ENCODE results near the gene ARHGEF28. TPM values are rescaled to one million over a fixed set of nuclear protein-coding genes. Genes with fewer than 3 reads are reported as not detected.

Gene ARHGEF28
- total and polyA plus RNA-seq, 9 of the 15 experiments (the other 6 are each of a cell fraction or from before 2014, with no cell fraction given) = 0.27 TPM; not detected in 8

DNA sequence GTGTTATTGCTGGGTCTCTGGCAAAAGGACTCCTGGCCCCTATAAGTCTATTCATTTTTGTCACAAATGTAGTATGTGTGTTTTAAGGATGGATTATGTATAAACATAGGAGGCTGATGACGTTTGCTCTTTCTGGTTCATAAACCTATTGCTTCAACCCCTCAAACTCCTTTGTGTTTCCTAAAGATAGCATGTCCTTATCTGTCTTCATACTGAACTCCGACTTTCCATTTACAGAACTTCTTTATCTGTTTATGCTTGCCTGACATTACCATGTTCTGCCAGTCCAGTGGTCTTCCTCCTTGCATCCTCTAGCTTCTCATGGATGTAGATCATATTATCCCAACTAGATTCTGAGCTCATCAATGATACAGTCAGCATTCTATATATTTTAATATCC, 46.1 kb downstream of the ARHGEF28 start (continued):
- TF ChIP-seq LEF1 (IDR thresholded peaks at IDR 0.05) = 0 out of 2 replicates have a peak, but pooled peaks have one; percentile 28
- no peak for TF ChIP-seq FUS (optimal IDR thresholded peaks at IDR 0.05; ENCODE audit: low read depth, low read length)
- TF ChIP-seq PHB (CRISPR knock-in tag; IDR thresholded peaks at IDR 0.05) = no peak
- TF ChIP-seq TEAD4 (IDR thresholded peaks at IDR 0.05; ENCODE audit: low read length) = peak; percentile 60; the same call in 1 of the 2 replicates
- no peak for TF ChIP-seq TEAD4 (CRISPR knock-in tag; IDR thresholded peaks at IDR 0.05; ENCODE audit: borderline replicate concordance)
- no peak for TF ChIP-seq DNMT1 (IDR thresholded peaks at IDR 0.05)
- peak; percentile 74 for TF ChIP-seq CBFA2T3 (IDR thresholded peaks at IDR 0.05)
- 0 out of 2 replicates have a peak, but pooled peaks have one; percentile 12 for TF ChIP-seq FOSL1 (tag; conservative IDR thresholded peaks at IDR 0.05)
- TF ChIP-seq NFIC (IDR thresholded peaks at IDR 0.05) = no peak
- TF ChIP-seq, protein P1, sequence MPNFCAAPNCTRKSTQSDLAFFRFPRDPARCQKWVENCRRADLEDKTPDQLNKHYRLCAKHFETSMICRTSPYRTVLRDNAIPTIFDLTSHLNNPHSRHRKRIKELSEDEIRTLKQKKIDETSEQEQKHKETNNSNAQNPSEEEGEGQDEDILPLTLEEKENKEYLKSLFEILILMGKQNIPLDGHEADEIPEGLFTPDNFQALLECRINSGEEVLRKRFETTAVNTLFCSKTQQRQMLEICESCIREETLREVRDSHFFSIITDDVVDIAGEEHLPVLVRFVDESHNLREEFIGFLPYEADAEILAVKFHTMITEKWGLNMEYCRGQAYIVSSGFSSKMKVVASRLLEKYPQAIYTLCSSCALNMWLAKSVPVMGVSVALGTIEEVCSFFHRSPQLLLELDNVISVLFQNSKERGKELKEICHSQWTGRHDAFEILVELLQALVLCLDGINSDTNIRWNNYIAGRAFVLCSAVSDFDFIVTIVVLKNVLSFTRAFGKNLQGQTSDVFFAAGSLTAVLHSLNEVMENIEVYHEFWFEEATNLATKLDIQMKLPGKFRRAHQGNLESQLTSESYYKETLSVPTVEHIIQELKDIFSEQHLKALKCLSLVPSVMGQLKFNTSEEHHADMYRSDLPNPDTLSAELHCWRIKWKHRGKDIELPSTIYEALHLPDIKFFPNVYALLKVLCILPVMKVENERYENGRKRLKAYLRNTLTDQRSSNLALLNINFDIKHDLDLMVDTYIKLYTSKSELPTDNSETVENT (CRISPR knock-in tag; IDR thresholded peaks at IDR 0.05) = no peak
- no peak for TF ChIP-seq ZBED1 (IDR thresholded peaks at IDR 0.05)
- peak; percentile 81 for TF ChIP-seq ARID1B (IDR thresholded peaks at IDR 0.05)
- no peak for TF ChIP-seq IFI16 (CRISPR knock-in tag; IDR thresholded peaks at IDR 0.05)
- TF ChIP-seq ZNF699 (CRISPR knock-in tag; IDR thresholded peaks at IDR 0.05; ENCODE audit: insufficient replicate concordance) = no peak
- TF ChIP-seq, protein P2, sequence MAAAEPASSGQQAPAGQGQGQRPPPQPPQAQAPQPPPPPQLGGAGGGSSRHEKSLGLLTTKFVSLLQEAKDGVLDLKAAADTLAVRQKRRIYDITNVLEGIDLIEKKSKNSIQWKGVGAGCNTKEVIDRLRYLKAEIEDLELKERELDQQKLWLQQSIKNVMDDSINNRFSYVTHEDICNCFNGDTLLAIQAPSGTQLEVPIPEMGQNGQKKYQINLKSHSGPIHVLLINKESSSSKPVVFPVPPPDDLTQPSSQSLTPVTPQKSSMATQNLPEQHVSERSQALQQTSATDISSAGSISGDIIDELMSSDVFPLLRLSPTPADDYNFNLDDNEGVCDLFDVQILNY (CRISPR knock-in tag; IDR thresholded peaks at IDR 0.05) = no peak
- TF ChIP-seq BACH1 (tag; IDR thresholded peaks at IDR 0.05) = no peak
- no peak for TF ChIP-seq POLR2AphosphoS5 (IDR thresholded peaks at IDR 0.05; ENCODE audit: control insufficient read depth, insufficient read depth, low read depth, low read length)
- TF ChIP-seq, protein P3, sequence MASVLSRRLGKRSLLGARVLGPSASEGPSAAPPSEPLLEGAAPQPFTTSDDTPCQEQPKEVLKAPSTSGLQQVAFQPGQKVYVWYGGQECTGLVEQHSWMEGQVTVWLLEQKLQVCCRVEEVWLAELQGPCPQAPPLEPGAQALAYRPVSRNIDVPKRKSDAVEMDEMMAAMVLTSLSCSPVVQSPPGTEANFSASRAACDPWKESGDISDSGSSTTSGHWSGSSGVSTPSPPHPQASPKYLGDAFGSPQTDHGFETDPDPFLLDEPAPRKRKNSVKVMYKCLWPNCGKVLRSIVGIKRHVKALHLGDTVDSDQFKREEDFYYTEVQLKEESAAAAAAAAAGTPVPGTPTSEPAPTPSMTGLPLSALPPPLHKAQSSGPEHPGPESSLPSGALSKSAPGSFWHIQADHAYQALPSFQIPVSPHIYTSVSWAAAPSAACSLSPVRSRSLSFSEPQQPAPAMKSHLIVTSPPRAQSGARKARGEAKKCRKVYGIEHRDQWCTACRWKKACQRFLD (CRISPR knock-in tag; IDR thresholded peaks at IDR 0.05) = no peak
- no peak for TF ChIP-seq SIRT6 (IDR thresholded peaks at IDR 0.05; ENCODE audit: low read depth, low read length)
- TF ChIP-seq NONO (IDR thresholded peaks at IDR 0.05; ENCODE audit: low read depth in 2 of 2, low read length in 1 of 2) = no peak
- TF ChIP-seq ZNF76 (CRISPR knock-in tag; IDR thresholded peaks at IDR 0.05; ENCODE audit: borderline replicate concordance) = no peak
- TF ChIP-seq MTF1 (CRISPR knock-in tag; IDR thresholded peaks at IDR 0.05; ENCODE audit: borderline replicate concordance) = no peak
- peak; percentile 65 for TF ChIP-seq TAL1 (IDR thresholded peaks at IDR 0.05)
- TF ChIP-seq MTA2 (IDR thresholded peaks at IDR 0.05; ENCODE audit: low read depth) = peak; percentile 38; the same call in 1 of the 2 replicates
- TF ChIP-seq ATF1 (CRISPR knock-in tag; IDR thresholded peaks at IDR 0.05) = no peak
- TF ChIP-seq ATF1 (tag; IDR thresholded peaks at IDR 0.05) = peak; percentile 56
- TF ChIP-seq ZNF764 (CRISPR knock-in tag; IDR thresholded peaks at IDR 0.05; ENCODE audit: low read depth) = no peak
